DMS79 treated with DMSO at 0.1 percent for 48 hours (cell line): ENCODE data around the gene RCOR1.
A peak's percentile ranks its signal among the peaks of the same experiment; 100 is the strongest.

Source experiments
- DNase-seq: peaks from one replicate; lab custom pipeline; 2025; lab: John Stamatoyannopoulos, UW

Gene RCOR1

DNA sequence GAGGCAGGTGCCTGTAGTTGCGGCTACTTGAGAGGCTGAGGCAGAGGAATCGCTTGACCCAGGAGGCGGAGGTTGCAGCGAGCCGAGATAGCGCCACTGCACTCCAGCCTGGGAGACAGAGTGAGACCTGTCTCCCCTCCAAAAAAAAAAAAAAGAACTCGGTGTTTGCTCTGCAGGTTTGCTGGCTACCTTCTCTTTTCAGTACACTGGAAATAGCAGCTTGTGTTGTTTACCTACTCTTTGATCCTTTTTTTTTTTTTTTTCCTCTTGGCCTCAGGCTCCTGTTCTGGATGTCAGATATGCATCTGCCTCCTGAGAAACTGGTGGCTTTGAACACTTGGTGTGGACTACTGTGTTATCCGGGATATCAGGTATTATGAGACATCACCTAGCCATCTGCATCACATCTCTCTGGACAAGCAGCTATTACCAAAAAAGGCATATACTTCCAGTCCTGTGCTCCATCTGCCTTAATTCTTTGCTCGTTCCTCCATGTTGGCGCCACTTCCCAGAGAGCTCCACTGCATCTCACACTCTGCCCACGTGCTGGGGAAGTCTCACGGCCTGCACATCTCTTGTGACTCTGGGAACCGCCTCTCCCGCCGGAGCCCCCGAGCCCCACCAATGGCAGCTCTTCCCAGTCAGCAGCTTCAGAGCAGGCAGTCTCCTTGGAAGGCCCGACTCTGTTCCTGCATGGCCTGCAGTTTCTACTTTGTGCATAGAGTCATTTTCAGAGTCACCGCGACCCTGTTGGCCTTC, 133.9 kb downstream of the RCOR1 start:
- no peak for DNase-seq

DNA sequence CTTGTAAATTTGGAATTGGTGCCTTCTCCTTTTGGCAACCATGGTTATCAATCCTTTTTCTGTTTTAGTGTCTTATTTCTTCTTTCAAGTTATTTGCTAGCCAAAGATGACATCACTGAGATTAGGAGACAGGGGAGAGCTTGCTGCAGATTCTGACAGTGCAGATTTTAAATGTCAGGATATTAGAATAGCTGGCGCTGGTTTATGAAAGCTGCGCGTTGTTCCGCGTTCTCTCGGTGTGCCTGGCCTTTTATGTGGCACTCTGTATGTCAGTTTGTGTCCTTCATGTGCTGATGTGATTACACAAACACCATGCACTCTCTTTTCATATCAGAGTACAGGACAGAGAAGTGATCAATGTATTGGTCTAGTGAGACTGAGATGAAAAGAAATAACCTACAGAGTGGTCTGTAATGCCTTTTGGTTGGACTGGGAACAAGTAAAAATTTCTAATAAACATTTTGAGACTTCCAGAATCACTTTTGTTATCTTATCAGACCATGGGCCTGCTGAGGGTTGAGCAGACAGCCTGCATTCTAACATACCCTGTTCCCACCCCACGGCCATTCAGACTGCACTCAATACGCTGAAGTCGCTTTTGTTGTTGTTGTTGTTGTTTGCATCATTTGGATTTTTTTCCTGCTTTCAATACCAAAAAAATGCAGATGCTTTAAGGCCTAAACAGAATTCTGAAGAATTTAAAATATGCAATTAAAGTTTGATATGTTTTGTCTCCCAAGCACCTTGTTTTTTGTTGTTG, 135.1 kb downstream of the RCOR1 start:
- no peak for DNase-seq

DNA sequence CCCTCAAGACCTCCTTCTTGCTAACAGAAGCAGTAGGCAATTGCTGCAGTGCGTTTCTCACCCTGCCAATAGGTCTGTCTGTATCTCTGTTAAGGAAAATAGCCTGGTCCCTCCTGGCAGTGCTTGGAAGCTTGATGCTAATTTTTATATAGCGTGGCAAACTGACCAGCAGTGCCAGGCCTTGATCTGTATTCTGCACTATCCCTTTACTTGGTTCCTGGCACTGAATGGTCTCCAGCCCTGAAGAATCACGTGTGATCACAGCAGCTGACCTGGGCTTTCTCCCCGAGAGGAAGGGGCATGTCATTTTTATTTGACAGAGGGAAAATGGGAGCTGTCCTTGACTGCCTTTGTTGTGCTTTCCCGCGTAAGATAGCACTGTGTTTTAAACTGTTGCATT, 136.1 kb downstream of the RCOR1 start:
- no peak for DNase-seq

DNA sequence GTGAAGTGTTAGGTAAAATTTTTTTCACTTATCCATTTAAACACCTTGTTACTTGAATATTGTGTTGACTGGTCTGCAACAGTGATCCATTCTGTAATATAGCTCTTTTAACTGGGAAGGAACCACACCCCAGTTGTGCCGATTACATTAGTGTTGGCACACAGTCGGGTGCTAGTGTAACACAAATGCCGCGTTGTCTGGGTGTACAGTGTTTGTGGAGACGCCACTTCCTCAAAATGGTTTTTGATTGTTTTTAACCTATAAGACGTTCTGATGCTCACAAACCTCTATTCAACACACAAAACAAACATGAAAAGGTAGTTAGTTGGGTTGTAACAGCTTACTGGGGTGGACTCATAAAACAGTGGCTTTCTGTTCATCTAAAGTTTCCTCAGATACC, 136.8 kb downstream of the RCOR1 start:
- DNase-seq = no peak

DNA sequence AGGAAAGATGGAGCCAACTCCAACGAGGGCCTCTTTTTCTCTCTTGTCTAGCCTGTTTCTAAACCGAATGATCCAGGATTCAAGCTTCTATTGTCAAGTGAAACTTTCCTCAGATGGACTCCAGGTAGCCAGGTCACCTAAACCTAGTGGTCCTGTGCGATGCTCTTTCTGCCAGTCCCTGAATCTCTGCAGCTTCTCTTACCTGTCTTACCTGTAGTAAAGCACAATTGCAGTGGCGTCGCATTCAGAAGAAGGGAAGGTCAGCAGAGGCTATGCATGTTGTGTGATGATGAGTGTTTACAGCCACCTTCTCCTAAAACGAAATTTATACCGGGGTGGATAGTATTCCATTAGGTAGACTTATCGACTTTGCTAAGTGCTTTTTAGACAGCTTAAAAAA, 137.4 kb downstream of the RCOR1 start:
- no peak for DNase-seq

DNA sequence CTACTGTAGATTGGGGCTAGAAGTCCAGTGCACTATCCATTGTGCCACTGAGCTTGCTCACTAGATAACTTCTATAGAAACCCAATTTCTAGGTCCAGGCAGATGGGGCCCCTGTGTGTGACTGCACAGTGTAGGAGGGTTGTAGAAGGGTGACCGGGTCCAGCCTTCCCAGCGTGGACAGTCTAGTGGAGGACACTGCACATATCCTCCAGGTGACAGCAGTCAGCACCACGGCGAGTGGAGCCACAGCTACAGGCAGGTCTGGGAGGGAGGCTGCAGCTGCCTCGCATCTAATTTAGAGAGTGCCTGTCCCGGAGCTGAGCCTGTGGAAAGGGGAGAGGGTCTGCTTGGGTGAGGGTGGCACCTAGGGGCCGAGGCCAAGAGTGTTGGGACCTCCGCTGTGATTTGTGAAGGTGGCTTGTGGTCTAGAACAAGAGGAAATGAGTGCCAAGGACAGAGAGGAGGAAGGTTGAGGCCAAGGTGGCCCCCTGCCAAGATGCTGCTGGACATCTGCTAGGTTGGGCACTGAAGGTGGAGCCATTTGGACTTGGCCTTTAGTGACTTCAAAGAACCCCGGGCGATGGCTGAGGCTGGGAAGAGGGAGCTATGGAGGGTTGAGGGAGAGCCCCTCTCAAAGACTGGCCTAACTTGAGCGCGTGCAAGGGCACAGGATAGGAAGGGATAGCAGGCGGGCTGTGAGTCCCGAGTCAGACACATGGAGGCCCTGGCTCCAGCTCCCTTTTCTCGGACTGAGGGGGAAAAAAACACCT, 138.8 kb downstream of the RCOR1 start:
- DNase-seq = no peak

DNA sequence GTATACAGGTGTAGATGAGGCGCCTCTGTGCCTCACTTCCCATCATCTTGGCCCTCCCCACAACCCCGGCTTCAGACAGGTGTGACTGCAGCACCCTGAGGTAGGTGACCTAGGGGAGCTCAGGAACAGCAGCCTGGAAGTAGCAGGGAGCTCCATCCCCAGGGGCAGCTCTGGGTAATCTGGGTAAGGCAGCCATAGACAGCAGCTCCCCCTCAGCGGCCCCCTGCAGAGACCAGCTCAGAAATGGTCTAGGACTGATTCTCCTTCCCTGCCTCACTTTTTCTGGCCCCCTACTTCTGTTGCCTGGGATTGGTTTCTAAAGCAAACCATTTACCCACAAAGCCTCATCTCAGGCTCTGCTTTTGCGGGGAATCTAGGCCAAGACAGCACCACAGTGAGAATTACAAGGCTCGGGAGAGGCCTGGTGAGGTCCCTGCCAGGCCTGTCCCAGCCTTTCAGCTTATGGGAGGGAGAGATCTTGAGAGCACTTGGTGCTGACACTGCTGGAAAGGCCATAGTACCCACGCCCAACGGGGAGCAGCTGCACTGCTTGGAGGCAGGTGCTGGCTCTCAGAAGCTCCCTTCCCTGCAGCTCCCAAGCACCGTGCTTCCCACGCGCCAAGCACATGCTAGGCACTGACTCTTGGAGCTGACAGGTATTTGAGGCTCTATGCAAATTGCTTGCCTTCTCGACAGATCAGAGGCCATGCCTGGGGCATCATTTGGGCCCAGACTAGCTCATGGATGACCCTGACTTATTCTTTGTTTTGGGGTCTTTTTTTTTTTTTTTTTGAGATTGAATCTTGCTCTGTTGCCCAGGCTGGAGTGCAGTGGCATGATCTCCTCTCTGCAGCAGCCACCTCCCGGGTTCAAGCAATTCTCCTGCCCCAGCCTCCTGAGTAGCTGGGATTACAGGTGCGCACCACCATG, 139.7 kb downstream of the RCOR1 start:
- peak; percentile 75 for DNase-seq

DNA sequence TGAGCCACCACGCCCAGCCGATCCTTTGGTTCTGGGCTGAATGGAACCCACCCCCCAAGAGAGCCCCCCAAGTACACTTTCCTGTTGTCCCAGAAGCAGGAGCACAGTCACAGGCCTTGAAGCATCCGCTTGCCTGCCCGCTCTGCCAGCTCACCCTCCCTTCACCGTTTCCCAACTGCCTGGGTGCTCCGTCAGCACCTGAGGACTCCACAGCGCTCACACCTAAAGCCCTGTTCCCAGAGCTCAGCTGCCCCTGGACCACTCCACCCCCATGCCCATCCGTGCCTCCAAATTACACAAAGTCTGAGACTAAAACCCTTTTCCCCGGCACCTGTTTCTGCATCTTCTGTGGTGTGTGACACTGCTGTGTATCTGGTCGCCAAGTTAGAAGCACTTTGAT, 140.5 kb downstream of the RCOR1 start:
- no peak for DNase-seq

DNA sequence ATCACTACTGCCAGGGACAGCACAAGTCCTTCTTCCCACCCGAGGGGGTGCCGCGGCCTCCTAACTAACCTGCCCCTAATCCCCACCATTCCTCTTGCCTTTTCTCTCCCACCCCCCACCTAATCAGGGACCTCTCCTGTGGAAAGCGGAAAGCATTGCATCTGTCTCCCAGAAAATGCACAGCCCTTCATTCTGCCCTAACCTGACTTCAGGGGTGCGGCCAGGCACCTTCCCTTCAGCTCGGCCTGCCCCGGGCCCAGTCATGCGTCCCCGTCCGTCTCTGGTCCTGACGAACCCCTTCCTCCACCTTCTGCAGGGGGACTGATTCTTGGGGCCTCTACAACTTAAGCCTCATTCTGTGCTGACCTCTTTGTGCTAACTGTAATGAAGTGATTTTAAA, 140.9 kb downstream of the RCOR1 start:
- no peak for DNase-seq

DNA sequence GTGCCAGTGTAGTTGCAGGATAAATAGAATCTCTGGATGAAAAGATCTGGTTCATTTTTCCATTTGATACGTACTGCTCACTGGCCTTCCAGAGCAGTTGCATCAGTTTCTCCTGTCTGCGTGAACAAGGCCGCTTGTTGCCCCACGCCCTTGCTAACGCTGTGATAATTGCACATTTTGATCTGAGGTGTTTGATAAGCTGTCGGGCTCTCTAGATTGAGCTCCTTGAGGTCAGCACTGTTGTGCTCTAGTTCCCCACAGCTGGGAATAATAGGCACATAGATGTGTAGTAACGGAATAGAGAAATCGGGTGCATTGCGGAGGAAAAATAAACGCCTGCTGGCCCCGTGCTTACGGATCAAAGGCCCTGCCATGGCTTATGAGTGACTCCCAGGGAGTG, 142.0 kb downstream of the RCOR1 start:
- DNase-seq = no peak

DNA sequence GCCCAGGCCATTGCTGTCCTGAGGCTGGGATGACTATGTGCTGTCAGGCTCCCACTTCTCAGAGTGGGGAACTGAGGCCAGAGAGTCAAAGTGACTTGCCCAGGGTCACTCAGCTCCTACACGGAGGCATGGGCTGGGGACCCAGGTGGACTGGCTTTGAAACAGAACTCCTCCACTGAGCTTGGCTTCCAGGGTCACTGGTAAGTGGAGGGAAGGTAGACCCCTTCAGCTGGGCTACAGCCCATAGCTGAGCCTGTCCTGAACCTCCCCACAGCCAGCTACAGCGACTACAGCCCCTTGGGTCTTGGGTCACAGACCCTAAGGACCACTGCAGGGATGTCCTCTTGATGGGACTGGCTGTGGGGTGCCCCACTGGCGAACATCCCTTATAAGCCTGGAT, 144.5 kb downstream of the RCOR1 start:
- DNase-seq = no peak

DNA sequence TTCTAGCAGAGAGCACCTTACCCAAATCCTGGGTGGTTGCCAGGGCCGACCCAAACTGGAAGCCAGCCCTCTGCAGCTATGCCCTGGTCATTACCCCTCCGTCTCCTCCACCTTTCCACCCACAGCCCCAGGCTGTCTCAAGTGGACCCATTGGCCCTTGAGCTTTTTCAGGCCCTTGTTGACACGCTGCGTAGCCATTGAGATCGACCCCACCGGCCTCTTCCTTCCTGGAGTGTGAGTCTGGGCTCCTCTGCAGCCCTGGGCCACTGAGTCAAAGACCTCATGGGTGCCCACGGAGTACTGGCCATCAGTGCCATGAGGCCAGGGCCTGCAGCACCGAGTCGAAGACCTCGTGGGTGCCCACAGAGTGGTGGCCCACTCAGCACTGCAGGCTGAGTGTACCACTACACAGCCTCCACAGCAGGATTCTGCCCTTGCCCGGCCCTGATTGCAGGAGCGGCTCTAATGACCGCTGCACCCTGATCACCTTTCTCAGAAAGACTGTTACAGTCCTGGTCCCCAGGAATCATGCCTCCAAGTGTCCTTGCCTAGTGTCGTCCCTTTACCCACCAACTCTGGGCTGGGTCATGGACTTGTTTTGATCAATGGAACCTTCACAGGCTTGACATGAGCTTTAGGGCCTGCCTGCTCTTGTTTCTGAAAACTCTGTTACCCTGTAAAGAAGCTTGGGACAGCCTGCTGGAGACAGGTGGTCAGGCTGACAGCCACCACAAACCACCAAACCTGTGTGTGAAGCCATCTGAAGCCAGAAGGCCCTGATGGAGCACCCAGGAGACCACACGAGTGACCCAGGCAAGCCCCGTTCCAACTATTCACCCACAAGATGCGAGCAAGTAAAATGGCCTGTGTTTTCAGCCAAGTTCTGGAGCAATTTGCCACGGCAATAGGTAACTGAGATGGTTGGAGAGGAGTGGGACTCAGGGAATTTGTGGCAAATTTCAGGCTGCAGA, 145.2 kb downstream of the RCOR1 start:
- DNase-seq = no peak

DNA sequence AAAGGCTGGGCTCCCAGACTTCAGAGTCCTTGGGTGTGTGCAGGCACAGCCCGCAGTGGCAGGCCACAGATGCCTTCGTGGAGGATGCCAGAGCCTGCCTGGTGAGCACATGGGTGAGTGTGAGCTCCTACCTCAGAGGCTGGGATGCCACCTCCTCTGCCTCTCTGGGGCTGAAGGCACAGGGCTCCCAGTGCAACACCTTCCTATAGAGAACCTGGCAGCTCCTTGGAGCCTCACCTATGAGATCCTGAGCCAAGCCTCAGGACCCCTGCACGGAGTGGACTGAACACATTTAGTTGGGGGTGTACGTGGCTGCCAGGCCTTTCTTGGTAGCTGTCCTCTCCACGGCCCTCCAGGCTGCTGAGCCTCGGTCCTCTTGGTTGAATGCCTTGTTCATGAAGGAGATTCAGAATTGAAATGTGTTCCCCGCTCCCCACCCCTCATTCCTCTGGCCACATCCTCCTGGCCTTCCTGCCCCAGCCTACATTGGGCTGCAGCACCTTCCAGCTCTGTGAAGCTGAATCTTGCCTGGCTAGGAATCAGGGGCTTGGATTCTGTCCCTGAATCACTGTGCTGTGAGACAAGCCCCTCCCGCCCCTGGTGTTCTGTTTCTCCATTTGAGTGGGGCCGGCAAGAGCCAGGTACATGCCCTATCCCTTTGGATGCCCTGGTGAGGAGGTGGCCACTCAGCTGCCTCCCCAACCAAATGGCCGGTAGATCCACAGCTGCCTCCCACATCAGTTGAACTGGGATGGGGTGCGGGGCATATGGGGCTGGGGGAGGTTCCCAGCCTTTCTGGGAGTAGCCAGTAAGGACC, 146.1 kb downstream of the RCOR1 start:
- no peak for DNase-seq

DNA sequence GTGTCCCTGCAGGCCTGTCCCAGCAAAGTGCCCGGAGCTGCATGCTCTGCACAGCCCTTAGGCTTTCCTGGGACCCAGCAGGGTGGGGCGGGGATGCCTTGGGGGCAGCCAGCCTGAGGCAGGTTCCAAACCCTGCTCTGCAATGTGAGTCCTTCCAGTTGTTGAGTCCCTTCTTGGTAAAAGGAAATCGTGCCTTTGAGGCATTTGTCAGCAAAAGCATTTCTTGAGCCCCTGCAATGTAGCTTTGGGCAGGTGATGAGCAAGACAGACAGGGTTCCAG, 146.7 kb downstream of the RCOR1 start:
- DNase-seq = no peak

DNA sequence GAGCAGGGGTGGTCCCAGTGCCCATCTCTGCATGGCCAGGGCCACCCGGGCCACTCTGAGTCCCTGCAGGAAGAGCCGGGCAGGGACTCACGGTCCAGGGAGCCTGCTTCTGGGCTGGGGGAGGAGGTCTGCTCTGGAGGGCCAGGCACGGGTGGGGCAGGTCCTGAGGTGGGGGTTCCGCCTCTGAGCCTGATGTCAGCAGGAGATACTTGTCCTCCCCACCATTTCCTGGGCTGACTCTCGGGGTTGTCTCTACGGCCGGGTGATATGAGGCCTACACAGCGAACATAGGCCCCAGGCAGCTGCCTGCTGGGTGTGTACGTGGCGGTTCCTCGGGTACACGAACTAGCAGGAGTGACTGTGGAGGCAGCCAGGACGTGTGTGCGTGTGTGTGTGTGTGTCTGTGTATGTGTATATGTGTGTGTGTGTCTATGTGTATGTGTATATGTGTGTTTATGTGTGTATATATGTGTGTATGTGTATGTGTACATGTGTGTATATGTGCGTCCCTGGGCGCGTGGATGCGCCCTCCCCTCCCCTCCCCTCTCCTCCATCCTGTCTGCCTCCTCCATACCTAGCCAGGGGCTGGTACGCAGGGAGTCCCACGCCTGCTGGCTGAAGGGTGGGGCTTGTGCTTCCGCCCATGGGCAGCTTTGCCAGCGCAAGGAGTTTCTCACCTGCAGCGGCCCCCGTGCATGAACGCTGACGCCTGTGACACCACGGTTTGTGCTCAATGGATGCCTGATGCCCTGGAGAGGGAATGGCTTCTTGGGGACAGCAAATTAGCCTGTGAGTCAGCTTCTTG, 154.4 kb downstream of the RCOR1 start:
- no peak for DNase-seq

DNA sequence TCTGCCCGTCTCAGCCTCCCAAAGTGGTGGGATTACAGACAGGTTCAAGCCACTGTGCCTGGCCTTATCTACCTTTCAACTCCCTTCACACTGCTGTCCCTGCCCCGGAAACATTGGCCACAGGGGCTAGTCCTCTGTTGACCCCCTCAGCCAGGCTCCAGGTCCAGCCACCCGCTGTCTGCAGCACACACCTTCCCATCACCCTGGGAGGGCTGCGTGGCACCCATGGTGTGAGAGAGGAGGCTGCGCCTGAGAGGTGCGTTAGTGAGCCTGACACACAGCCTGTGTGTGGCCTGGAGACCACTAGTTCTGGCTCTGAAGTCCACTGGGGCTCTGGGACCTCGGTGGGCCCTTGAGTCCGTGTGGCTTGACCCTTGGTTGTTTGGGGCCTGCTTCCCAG, 156.4 kb downstream of the RCOR1 start:
- DNase-seq = no peak

DNA sequence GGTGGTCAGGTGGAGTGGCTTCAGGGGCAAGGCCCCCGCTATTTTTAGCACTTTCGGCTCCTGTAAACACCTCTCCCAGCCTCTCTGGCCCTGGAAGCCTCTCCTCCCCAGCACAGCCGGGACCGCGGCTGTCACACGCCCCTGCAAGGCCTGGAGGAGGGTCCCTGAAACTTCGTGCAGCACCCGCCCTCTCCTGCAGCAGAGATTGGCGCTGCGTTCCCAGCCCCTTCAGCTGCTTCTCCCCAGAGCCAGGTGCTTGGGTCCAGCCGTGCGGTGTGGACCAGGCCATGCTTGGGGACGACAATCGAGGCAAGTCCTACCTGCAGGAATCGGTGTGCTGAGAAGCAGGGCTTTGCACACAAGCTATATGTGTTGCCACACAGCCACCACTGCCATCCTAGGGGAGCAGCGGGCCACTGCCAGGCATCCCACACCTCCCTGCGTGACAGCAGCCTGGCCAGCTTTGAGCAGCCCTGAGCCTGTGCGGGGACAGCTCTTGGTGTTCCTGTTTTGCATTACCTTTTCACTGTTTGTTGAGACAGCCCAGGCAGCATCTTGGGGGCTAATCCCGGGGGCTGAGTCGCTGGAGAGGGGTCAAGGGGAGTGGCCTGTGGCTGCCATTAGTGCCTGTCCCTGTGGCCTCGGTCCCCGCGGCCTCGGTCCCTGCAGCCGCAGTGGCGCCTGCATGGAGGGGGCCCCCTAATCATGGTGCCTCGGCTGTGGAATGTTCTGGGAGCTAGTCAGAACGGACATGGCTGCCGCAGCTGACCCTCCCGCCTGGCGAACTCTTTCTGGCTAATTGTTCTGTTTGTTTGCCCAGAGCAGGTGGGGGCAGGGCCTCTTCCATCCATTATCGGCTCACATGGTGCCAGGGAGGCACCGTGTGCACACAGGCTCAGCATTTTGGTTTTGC, 157.2 kb downstream of the RCOR1 start:
- peak; percentile 96 for DNase-seq

DNA sequence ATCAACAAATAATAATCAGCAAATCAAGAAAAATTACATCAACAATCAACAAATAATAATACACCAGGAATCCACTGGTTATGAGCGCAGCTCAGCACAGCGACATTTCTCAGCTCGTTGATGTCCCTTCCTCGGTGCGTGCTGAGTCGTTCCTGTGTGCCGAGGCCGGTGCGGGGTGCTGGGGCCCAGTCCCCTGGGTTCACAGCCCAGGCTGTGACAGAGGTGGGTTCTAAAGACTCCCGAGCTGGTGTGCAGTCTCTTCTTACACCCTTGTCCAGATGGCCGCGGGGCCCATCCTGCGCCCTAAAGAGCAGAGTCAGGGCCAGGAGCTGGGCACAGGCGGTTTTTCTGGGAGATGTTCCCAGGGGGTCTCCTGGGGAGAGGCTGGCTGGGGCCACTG, 157.9 kb downstream of the RCOR1 start:
- no peak for DNase-seq
